Esophagus mucosa (tissue), 1 donor: ENCODE data around the gene LCN12. TPM values are rescaled to one million over a fixed set of nuclear protein-coding genes. Genes with fewer than 3 reads are reported as not detected.
A peak's percentile ranks its signal among the peaks of the same experiment; 100 is the strongest.

Source experiments
- ATAC-seq: fragments of 200-7000 bp; cut with Tn5 transposase; one replicate; pipeline ENCODE4 v1.9.1; 2020
- total RNA-seq: library from RNA; stranded (reverse); gene quantifications from one replicate; pipeline ENCODE4 v1.2.4, GENCODE V29; 2023
- donor health status: DM: yes; HTN: yes; CAD: no.

Gene LCN12
- total RNA-seq, 1 donor from 2014 or later: 0.80 TPM

DNA sequence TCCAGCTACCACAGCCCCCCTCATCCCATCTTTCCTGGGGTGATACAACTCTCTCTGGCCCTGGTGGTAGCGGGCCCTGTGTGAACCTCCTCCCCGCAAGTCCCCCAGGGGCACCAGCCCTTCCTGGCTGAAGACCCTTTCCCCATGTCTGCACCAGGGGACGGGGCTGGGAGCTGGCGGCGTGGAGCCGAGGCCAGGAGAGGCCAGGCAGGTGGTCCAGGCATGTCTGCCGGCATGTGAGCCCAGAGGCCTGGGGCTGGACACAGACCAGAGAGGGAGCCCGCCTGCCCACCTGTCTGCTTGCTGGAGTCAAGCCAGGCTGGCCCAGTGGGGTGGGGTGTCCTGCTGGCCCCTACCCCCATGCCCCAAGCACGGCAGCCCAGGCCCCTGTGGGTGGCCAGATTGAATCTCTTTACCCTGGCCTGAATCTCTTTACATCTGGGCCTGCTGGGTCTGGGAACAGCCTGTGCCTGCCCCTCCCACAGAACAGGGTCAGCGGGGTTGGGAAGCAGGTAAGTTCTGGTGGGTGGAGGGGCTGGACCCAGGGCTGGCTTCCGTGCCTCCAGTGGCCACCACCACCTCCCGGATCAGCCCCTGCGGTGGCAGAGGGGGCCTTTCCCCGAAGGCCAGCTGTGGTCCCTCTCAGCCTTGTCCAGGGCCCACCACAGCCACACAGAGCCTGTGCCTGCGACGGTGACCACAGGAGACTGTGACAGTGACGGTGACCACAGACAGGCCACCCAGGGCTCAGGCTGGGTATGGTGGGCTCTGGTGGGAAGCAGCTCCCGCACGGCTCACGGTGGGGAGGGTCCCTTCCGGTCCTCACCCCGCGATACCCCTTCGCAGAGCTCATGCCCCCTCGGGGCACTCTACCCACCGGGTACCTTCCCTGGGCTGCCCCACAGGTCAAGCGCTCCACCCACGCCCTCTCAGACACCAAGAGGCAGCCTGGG is 7.1 kb downstream of the LCN12 start:
- ATAC-seq: no peak

DNA sequence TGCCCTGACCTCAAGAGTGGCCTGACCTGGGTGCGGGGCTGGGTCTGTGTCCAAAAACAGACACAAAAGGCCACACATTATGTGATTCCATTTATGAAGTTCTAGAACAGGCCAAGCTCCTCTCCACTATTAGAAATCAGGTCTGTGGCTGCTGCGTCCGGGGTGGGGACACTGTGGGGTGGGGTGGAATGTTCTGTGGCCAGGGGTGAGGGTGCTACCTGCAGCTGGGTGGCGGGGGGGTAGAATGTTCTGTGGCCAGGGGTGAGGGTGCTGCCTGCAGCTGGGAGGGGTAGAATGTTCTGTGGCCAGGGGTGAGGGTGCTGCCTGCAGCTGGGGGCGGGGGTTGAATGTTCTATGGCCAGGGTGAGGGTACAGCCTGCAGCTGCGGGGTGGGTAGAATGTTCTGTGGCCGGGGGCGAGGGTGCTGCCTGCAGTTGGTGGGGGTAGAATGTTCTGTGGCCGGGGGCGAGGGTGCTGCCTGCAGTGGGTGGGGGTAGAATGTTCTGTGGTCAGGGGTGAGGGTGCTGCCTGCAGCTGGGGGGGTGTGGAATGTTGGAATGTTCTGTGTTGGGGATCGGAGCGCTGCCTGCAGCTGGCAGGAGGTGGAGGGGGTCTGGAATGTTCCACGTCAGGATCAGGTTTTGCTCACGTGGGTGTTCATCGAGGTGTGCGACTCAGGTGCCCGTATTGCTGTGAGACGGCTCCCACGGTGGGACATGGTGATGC is 8.3 kb downstream of the LCN12 start:
- no peak for ATAC-seq

DNA sequence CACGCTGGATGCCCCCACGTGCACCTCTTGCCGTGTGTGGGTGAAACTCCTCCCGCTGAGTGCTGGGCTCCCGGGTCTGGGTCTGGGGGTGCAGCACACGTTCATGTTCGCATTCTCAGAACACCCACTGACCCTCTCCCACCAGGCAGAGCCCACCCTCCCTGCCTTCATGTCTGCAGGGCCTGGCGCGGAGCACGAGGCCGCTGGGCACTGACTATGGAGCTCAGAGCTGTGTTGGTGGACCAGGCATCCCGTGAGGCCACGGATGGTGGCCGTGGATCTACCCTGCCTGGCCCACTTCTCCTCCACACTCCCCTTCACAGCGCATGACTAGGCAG is 8.8 kb downstream of the LCN12 start:
- ATAC-seq: no peak

DNA sequence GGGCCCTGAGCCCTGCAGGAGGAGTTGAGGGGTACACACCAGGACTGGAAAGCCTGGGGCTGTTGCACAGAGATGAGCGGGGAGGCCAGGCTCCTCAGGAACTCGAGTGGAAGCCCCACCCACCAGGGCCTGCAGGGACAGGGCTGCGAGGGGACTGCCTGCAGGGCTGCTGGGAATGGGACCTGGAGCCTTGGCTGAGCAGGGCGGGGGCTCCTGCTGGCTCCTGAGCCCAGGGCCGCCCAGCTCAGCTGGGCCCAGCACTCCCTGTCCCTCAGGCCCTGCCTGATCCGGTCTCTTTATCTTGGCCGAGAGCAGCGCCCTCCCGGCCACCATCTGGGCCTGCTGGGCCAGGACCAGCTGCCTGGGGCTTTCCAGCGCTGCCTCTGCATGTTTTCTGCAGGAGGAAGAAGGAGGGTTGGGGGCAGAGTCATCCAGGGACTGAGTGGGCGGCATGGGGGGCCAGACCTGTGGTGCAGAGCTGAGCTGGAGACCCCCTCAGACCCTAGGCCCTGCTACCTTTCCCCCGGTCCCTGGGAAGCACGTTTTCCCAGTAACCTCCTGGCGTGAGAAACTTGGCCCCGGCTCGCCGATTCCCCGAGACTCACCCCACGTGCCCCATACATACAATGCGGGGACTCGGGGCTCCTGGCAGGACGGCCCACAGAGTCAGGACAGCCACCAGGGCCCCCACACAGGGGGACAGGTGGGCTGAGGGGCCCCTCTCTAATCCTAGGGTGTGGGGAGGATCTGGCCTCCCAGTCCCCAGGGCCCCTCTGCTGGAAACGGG is 9.4 kb downstream of the LCN12 start:
- peak; percentile 26 for ATAC-seq

DNA sequence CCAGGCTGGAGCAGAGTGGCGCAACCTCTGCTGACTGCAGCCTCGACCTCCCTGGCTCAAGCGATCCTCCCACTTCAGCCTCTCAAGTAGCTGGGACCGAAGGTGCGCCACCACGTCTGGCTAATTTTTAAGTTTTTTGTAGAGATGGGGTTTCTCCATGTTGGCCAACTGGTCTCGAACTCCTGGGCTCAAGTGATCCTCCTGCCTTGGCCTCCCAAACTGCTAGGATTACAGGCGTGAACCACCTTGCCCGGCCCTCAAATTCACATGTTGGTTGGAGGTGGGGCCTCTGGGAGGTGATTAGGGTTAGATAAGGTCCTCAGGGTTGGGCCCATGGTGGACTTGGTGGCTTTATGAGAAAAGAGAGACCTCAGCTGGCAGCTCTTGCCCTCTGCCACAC is 10.1 kb downstream of the LCN12 start:
- ATAC-seq: no peak

DNA sequence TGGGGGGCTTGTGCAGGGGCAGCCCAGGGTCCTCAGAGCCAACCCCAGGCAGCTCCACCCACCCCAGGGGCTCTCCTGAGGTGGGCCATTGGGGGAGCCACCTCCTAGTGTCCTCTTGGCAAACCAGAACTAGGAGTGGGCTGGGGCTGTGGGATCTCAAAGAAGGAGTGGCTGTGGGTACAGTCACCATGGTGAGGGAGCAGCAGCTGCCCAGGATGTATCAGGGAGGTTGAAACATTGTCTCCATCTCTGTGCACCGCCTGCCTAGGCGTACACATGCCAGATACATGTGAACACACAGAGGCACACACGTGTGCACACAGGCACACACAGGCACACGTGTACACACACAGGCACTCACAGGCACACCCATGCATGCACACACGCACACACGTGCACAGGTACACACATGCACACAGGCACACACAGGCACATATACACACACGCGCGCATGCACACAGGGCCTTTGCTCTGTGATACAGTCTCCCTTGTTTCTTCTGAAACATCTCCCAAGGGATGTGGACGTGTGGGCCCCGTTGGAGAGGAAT is 10.7 kb downstream of the LCN12 start:
- no peak for ATAC-seq

DNA sequence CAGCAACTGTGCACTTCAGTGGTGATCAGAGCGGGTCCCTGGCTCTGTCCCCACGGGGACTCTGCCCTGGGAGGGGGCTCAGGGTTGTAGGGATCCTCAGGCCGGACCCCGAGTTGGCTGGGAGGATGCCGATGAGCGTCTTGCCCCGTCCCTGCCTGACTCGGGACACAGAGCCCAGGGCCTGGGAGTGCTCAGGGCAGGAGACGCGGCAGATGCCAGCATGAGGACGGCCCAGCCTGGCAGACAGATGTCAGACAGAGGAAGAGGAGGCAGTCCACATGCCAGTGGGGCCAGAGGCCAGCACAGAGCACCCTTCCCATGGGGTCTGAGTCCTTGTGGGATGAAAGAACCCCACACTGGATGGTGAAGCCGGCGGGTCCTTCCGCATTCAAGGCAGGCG is 11.3 kb downstream of the LCN12 start:
- no peak for ATAC-seq

DNA sequence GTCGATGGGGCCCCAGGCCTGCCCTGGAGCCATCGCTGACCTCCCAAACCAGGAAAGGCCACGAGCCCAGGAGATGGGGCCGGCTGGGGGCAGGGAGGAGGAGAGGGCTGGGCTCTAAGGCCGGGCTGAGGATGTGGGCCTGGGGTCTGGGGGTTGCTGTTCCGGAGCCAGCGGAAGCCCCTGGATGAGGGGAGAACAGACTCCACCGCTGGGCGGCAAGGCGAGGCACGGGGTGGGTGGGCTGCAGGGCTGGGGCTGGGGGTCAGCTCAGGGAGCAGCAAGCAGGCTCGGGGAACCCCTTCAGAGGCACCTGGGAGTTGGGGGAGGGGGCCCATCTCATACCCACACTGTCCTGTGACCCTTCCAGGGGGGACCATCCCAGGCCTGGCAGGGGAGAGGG is 11.7 kb downstream of the LCN12 start:
- no peak for ATAC-seq

DNA sequence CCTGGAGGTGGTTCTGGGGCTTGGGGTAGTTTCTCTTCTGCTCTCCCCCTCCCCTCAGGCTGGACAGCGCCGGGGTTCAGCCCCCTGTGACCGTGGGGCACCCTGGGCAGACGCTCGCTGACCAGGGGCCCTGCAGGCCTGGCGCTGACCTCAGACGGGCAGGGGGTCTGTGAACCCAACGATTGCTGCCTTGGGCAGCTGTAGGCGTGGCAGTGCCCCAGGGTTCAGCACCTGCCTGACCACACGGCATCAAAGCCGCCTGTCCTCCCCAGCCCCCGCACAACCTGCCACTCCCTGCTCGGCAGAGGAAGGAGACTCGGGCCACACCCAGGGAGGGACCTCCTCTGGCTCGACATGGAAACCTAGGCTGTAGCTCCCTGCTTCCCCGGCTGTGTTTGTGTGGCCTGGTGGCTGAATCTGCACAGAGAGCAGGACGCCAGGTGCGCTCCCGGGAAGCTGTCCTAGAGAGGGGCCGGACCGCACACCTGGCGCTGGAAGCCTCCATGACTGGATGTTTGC is 12.2 kb downstream of the LCN12 start:
- peak; percentile 46 for ATAC-seq

DNA sequence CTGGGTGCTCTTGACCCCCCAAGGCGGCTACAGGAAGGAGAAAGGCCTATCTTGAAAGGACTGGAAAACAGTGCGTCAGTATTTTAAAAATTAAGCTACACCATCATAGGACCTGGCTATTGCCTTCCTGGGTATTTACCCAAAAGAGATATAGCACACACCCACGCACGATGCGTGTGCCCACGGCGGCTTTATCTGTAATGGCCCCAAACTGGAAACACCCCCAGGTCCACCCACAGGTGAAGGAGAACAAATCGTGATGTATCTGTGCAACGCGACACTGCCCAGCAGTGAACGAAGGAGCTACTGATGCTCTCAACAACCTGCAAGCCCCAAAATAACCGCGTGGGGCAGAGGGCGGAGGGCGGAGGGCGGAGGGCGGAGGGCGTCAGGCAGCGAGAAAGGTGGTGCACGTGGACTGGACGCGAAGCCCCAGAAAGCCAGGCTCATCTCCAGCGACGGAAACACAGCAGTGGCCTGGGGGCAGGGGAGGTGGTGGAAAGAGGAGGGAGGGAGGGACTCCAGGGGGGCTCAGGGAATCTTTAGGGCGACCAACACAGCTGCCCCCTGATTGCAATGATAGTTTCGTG is 12.9 kb downstream of the LCN12 start:
- no peak for ATAC-seq

DNA sequence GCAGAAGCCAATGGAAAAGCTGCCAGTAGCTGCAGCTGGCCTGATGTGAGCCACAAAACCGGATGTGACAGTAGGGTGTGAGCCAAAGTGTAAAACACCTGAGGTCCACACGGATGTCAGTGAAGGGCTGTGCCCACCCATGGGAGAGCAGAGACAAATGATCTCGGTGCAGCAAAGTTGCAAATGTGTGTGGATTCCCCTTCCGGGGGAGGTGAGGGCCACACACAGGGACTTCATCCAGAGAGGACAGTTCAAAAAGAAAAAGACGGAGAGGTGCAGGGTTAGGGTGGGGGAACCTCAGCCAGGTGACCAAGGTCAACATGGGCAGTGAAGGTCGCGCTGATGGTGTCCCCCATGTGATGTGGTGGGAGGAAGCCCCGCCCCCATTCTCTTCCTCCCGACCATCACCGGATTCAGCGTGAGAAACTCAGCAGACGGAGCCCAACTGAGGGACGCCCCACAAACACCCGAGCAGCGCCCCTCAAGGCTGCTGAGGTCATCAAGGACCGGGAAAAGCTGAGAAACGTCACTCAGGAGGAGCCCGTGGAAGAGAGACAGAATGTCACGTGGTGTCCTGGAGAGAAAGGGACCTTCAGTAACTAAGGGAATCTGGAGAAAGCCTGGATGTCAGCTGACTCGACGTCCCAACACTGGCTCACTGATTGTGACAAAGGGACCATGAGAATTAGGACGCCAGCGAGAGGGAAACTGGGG is 13.9 kb downstream of the LCN12 start:
- ATAC-seq: no peak

DNA sequence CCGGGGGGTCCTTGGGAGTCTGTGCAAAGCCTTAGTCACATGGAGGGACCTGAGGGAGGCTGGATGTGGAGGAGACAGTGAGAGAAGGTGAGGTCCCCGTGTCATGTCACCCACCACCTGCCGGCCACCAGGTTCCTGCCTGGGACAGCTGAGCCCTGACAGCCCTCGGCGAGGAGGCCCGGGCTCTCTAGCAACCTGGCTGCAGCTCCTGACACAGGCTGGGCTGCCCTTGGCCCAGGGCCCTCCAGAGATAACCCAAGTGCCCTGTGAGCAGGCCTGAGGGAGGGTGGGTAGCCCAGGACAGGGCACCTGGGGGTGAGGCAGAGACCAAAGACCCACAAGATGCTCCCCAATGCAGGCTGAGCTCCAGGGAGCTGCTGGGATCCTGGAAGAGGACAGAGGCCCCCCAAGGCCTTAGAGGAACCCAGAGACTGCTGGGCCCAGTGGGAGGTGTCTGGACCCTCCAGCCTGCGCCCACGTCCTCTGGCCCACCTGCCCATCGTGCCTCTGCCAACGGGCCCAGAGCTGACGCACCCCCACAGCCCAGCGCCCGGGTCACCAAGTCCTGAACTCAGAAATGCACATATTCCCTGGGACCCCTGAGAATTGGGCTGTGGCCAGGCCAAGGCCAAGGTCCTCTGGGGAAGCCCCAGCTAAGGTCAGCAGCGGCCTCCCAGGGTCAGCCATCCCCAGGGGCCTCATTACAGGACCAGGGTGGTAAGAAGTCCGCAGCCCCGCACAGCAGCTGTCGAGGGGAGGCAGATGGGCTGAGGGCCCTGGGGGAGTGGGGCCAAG is 16.5 kb downstream of the LCN12 start:
- ATAC-seq: no peak

DNA sequence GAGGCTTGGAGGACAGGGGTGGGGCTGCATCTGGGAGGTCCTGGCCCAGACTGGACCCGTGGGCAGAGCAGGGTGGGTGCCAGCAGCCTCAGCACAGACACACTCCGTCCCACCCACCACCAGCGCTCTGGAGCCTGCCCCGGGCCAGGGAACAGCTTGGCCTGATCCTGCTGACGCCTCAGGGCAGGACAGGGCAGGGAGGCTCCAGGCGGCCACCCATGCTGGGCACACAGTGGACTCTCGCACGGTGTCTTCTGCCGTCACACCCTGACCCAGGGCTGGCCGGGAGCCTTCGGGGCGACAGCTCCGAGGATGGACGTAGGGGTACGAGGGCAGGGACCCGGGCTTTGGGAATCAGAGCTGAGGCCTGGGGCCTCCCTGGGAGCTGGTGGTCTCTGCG is 17.1 kb downstream of the LCN12 start:
- no peak for ATAC-seq

DNA sequence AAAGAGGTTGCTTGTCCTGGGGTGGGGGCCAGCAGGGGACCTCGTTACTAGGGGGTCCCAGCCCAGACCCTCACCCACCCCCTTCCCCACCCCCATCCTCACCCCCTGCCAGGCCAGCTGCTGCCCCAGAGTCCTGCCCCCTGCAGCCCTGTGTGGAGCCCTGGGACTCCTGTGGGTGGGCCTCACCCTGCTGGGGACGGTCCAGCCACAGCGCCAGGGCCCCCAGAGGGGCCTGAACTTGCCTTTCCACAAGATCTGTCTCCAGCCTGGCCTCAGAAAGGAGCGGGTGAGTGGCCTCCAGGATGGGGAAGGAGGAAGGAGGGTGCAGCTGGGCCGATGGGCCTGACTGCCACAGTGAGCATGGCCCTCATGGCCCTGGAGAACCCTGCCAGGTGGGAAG is 17.7 kb downstream of the LCN12 start:
- ATAC-seq: no peak

DNA sequence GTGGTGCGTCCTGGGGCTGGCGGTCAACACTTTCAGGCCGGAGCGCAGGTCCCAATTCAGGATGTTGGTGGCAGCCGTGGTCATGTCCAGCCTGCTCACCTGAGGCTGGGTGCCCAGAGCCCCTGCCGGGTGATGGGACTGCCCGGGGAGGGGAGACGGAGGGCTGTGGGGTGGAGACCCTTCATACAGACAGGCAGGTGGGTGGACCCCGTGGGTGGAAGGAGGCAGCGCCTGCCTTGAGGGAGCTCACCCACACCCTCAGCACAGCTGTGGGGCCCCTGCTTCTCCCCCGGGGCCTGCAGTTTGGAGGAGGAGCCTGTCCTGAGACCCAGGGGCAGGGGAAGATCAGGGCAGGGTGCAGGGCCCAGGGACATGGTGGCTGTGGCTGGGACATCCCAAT is 18.3 kb downstream of the LCN12 start:
- ATAC-seq: no peak

DNA sequence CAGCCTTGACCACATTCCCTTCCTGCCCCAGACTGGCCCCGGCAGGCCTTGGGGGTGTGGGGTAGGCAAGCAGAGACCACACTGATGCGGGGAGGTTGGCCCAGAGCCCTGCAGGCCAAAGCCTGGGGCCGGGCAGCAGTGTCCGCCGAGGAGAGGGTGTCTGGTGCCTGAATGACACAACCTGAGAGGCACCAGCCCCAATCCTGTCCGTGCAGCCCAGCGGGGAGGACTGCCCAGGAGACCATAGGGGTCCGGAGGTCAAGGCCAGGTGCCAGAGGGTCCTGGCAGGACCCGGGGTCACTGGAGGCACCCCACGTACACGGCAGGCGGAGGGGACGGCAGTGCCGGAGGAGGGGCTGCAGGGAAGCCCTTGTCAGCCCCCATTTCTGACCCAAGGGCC is 19.7 kb downstream of the LCN12 start:
- ATAC-seq: no peak

DNA sequence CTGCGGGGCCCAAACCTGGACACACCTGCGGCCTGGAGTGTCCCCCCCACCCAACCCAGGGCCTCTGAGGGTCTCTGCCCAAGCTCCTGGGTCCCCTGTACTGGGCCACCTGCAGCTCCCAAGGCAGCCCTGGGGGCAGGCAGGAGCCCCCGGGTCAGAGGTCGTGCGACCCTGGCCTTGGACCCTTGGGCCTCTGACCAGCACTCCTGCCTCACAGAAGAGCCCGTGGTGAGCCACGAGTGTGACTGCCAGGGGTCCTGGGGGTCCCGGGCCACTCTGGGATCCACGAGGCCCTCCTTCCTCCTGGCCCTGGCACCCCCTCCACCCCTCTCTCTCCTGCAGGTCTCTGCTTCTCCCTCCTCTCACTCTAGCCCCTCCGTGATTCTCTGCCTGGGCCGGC is 20.3 kb downstream of the LCN12 start:
- ATAC-seq: no peak

DNA sequence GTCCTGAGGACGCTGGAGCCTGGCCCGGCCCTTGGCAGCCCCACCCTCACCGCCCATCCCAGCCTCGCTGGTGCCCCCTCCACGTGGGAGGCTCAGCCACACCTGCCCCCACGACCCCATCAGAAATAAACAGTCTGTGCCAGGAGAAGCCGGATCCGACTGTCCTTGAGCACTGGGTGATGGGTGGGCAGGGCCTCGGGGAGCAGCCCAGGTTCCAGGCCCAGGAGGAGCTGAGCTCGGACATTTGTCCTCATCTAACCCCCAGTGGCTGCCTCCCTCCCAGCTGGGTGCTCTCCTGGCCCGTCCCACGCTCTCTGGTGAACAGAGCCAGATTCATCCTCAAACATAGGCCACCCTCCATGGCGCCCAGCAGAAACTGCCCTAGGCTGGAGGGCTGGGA is 20.7 kb downstream of the LCN12 start:
- no peak for ATAC-seq

DNA sequence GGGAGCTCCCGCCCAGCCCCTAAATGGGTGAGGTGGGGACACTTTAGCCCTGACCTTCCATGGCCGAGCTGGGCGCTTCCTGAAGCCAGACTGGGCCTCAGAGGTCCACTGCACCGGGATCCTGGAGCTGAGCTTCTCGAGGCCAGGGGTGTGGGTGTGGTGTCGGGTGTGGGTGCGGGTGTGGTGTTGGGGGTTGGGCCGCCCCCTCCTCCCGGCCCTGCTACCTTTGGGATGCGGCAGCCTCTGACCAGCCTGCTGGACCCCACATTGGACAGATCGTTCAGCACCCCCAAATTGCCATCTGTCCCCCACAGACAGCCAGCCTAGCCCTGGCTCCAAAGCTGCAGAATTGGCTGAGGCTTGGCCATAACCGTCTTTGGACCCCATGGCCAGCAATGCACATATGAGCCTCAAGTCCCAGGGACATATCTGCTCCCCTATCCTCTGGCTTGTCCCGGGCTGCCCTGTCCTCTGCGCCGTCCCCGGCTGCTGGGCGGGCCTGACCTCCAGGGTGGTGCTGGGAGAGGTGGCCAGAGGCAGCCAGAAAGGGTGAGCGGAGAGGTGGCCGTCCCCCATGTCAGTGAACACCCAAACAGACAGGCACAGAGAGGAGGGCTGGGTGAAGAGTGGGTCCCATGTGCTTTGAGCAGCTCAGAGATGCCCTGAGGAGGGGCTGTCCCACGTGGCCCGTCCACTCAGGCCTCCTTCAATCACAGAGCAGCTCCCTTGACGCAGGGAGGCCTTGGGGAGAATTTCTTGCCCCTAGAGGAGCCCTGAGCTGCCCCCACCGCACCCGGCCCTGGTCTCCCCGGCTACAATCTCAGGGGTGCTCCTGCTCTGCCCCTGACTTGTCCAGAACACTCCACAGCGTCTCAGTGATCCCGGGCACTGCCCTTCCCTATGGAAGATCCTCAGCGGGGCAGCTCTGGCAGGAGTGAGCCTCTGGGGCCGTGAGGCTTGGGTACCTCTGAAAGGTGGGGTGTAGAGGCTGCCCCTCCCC is 21.8 kb downstream of the LCN12 start:
- ATAC-seq: no peak
